Activated naive CD4-positive, alpha-beta T cell treated with anti-CD3 and anti-CD28 coated beads for 36 hours (primary cell): ENCODE data around the gene FSTL4. TPM values are rescaled to one million over a fixed set of nuclear protein-coding genes. Genes with fewer than 3 reads are reported as not detected.

ENCODE experiments used
- CTCF ChIA-PET: fragments of 350-600 bp; sonication (Branson Sonifier 250); formaldehyde crosslinking; loops from one replicate; lab custom pipeline; 2021; ENCODE audit warnings: antibody characterized with exemption; lab: Charles Lee
- DNase-seq: peaks from one replicate; pipeline ENCODE4 v3.0.0-alpha.2; 2020
- H3K27ac Mint-ChIP-seq: one replicate; pipeline ENCODE4 v1.8.0; 2021; ENCODE audit warnings: mild to moderate bottlenecking, mixed read lengths
- H3K27me3 Mint-ChIP-seq: one replicate; pipeline ENCODE4 v1.8.0; 2021; ENCODE audit warnings: low read depth, mixed read lengths
- H3K36me3 Mint-ChIP-seq: one replicate; pipeline ENCODE4 v1.8.0; 2021; ENCODE audit warnings: low read depth, mixed read lengths
- H3K4me1 Mint-ChIP-seq: one replicate; pipeline ENCODE4 v1.8.0; 2021; ENCODE audit warnings: low read depth, mixed read lengths
- H3K4me3 Mint-ChIP-seq: one replicate; pipeline ENCODE4 v1.8.0; 2021; ENCODE audit warnings: mild to moderate bottlenecking, moderate library complexity, mixed read lengths
- H3K9me3 Mint-ChIP-seq: one replicate; pipeline ENCODE4 v1.8.0; 2021; ENCODE audit warnings: mixed read lengths
- intact Hi-C: fragments of 100-400 bp; cut with micrococcal nuclease; formaldehyde crosslinking; loops from one replicate; pipeline ENCODE4 v1.15.1; 2023
- total RNA-seq, 2 experiments: library from RNA; stranded (reverse); gene quantifications; one replicate each; pipeline ENCODE4 v1.2.3, GENCODE V29; 2021

Gene FSTL4
- total RNA-seq, 2 experiments from 2014 or later, result 0.29 to 0.30 TPM

- Mint-ChIP-seq H3K27ac (no peak overlapping the region), H3K4me3 (no peak overlapping the region), H3K36me3 (no peaks in the 10 kb centered on the region), H3K27me3 (no peaks in the 10 kb centered on the region), H3K9me3 (no peaks in the 10 kb centered on the region), H3K4me1 (no peaks in the 10 kb centered on the region)
- DNase-seq, result no peak
- intact Hi-C loops, result no loop called here
- CTCF ChIA-PET, result interaction anchor here (3.7 kb wide), 1 partner anchor 21 kb away, joined by 9 read pairs; no protein-coding TSS in a partner anchor
Observed at GRCh38 chr5:133444711-133445110, 167.6 kb downstream of the FSTL4 start.

- CTCF ChIA-PET, result interaction anchor here (1.0 to 1.1 kb wide), 2 partner anchors 11 to 18 kb away, joined by 3 read pairs; no protein-coding TSS in a partner anchor
- Mint-ChIP-seq H3K9me3 (no peaks in the 10 kb centered on the region), H3K36me3 (no peaks in the 10 kb centered on the region), H3K4me3 (no peak overlapping the region), H3K4me1 (no peaks in the 10 kb centered on the region), H3K27ac (no peak overlapping the region), H3K27me3 (no peaks in the 10 kb centered on the region)
- intact Hi-C loops, result no loop called here
- DNase-seq, result no peak
Observed at GRCh38 chr5:133441166-133441815, 171.1 kb downstream of the FSTL4 start.

- Mint-ChIP-seq H3K27ac (no peak overlapping the region), H3K27me3 (no peaks in the 10 kb centered on the region), H3K4me3 (no peak overlapping the region), H3K4me1 (no peaks in the 10 kb centered on the region), H3K9me3 (no peaks in the 10 kb centered on the region), H3K36me3 (no peaks in the 10 kb centered on the region)
- DNase-seq, result no peak
- CTCF ChIA-PET, result no interaction called here
- intact Hi-C loops, result no loop called here
Observed at GRCh38 chr5:133440467-133441115, 171.8 kb downstream of the FSTL4 start.

- Mint-ChIP-seq H3K36me3 (no peaks in the 10 kb centered on the region), H3K27me3 (no peaks in the 10 kb centered on the region), H3K4me3 (no peak overlapping the region), H3K27ac (no peak overlapping the region), H3K4me1 (no peaks in the 10 kb centered on the region), H3K9me3 (no peaks in the 10 kb centered on the region)
- intact Hi-C loops, result no loop called here
- no peak for DNase-seq
- CTCF ChIA-PET, result interaction anchor here (1.0 kb wide), 1 partner anchor 22 kb away, joined by 3 read pairs; no protein-coding TSS in a partner anchor
Observed at GRCh38 chr5:133439859-133440258, 172.5 kb downstream of the FSTL4 start.

GRCh38 chr5:133438487-133438886, 173.9 kb downstream of the FSTL4 start:
- Mint-ChIP-seq H3K4me3 (no peak overlapping the region), H3K27ac (no peak overlapping the region), H3K36me3 (no peaks in the 10 kb centered on the region), H3K27me3 (no peaks in the 10 kb centered on the region), H3K9me3 (no peaks in the 10 kb centered on the region), H3K4me1 (no peaks in the 10 kb centered on the region)
- intact Hi-C loops, result no loop called here
- DNase-seq, result no peak
- CTCF ChIA-PET, result no interaction called here

GRCh38 chr5:133434336-133434735, 178.0 kb downstream of the FSTL4 start:
- no peak overlapping the region for H3K4me3 Mint-ChIP-seq
- H3K27me3 Mint-ChIP-seq, result no peaks in the 10 kb centered on the region
- DNase-seq, result no peak
- no peaks in the 10 kb centered on the region for H3K9me3 Mint-ChIP-seq
- no peaks in the 10 kb centered on the region for H3K4me1 Mint-ChIP-seq
- CTCF ChIA-PET, result interaction anchor here (3.7 kb wide), 1 partner anchor 10 kb away, joined by 20 read pairs; no protein-coding TSS in a partner anchor
- H3K27ac Mint-ChIP-seq, result no peak overlapping the region
- no peaks in the 10 kb centered on the region for H3K36me3 Mint-ChIP-seq
- intact Hi-C loops, result no loop called here

GRCh38 chr5:133433641-133434040, 178.7 kb downstream of the FSTL4 start:
- Mint-ChIP-seq H3K27ac (no peak overlapping the region), H3K36me3 (no peaks in the 10 kb centered on the region), H3K9me3 (no peaks in the 10 kb centered on the region), H3K27me3 (no peaks in the 10 kb centered on the region), H3K4me3 (no peak overlapping the region), H3K4me1 (no peaks in the 10 kb centered on the region)
- intact Hi-C loops, result no loop called here
- CTCF ChIA-PET, result interaction anchor here (0.8 to 3.7 kb wide), 3 partner anchors 10 to 245 kb away, joined by 3 to 20 read pairs (median 4); no protein-coding TSS in a partner anchor
- no peak for DNase-seq

GRCh38 chr5:133432956-133433532, 179.3 kb downstream of the FSTL4 start:
- Mint-ChIP-seq H3K36me3 (no peaks in the 10 kb centered on the region), H3K9me3 (no peaks in the 10 kb centered on the region), H3K4me1 (no peaks in the 10 kb centered on the region), H3K27ac (no peak overlapping the region), H3K27me3 (no peaks in the 10 kb centered on the region), H3K4me3 (no peak overlapping the region)
- intact Hi-C loops, result no loop called here
- CTCF ChIA-PET, result interaction anchor here (0.6 to 3.7 kb wide), 4 partner anchors 9 to 246 kb away, joined by 3 to 20 read pairs (median 4); no protein-coding TSS in a partner anchor
- no peak for DNase-seq

GRCh38 chr5:133431326-133431865, 180.9 kb downstream of the FSTL4 start:
- Mint-ChIP-seq H3K9me3 (no peaks in the 10 kb centered on the region), H3K4me3 (no peak overlapping the region), H3K27ac (no peak overlapping the region), H3K36me3 (no peaks in the 10 kb centered on the region), H3K27me3 (no peaks in the 10 kb centered on the region), H3K4me1 (no peaks in the 10 kb centered on the region)
- no peak for DNase-seq
- CTCF ChIA-PET, result interaction anchor here (0.6 to 3.7 kb wide), 3 partner anchors 7 to 104 kb away, joined by 3 to 20 read pairs (median 3); no protein-coding TSS in a partner anchor
- intact Hi-C loops, result no loop called here

GRCh38 chr5:133430095-133430494, 182.2 kb downstream of the FSTL4 start:
- Mint-ChIP-seq H3K36me3 (no peaks in the 10 kb centered on the region), H3K27me3 (no peaks in the 10 kb centered on the region), H3K4me1 (no peaks in the 10 kb centered on the region), H3K9me3 (no peaks in the 10 kb centered on the region), H3K4me3 (no peak overlapping the region), H3K27ac (no peak overlapping the region)
- no peak for DNase-seq
- intact Hi-C loops, result no loop called here
- CTCF ChIA-PET, result no interaction called here

GRCh38 chr5:133429046-133429445, 183.3 kb downstream of the FSTL4 start:
- Mint-ChIP-seq H3K4me1 (peaks cover 1% of the 10 kb centered on the region), H3K9me3 (no peaks in the 10 kb centered on the region), H3K27ac (no peak overlapping the region), H3K4me3 (no peak overlapping the region), H3K27me3 (no peaks in the 10 kb centered on the region), H3K36me3 (no peaks in the 10 kb centered on the region)
- intact Hi-C loops, result no loop called here
- CTCF ChIA-PET, result no interaction called here
- no peak for DNase-seq

- CTCF ChIA-PET, result no interaction called here
- intact Hi-C loops, result no loop called here
- H3K27me3 Mint-ChIP-seq, result no peaks in the 10 kb centered on the region
- DNase-seq, result no peak
- no peaks in the 10 kb centered on the region for H3K9me3 Mint-ChIP-seq
- H3K4me1 Mint-ChIP-seq, result peaks cover 10% of the 10 kb centered on the region
- H3K4me3 Mint-ChIP-seq, result no peak overlapping the region
- H3K27ac Mint-ChIP-seq, result no peak overlapping the region
- no peaks in the 10 kb centered on the region for H3K36me3 Mint-ChIP-seq
Observed at GRCh38 chr5:133428072-133428660, 184.2 kb downstream of the FSTL4 start.
